IMR-90 (cell line): ENCODE results near the gene GLTPD2. TPM values are rescaled to one million over a fixed set of nuclear protein-coding genes. Genes with fewer than 3 reads are reported as not detected.

Experiments used
- ATAC-seq: fragments of 200-7000 bp; cut with Tn5 transposase; 2 replicates; pipeline ENCODE4 v1.9.1; 2020; ENCODE audit warnings: low read depth, mild to moderate bottlenecking, moderate library complexity
- BruUV-seq: library from RNA; stranded (reverse); fragments of 400-500 nt; replicated peaks from 2 replicates; lab custom pipeline; 2021; lab: Mats Ljungman, UMichigan
- CTCF ChIA-PET: fragments of 300-600 bp; formaldehyde crosslinking; extraction: SDS; loops from one replicate; lab custom pipeline; 2021; ENCODE audit warnings: antibody characterized with exemption; lab: Yijun Ruan, JAX
- POLR2A ChIA-PET: fragments of 300-600 bp; sonication (Branson Sonifier 250); formaldehyde crosslinking; loops from one replicate; lab custom pipeline; 2022; ENCODE audit warnings: antibody characterized with exemption; ENCODE audit not compliant: unreplicated experiment; lab: Charles Lee
- DNase-seq: peaks from one replicate; pipeline ENCODE4 v3.0.0; 2013
- H2AFZ ChIP-seq: replicated peaks from 2 replicates; pipeline ENCODE3; 2013; ENCODE audit warnings: low read length, mild to moderate bottlenecking; ENCODE audit not compliant: poor library complexity
- H2AK5ac ChIP-seq: 2 replicates; pipeline ENCODE4 v1.6.1; 2013; ENCODE audit warnings: low read depth, low read length, inconsistent platforms
- H2AK9ac ChIP-seq: replicated peaks from 2 replicates; pipeline ENCODE3; 2013; ENCODE audit warnings: mild to moderate bottlenecking, low read depth, low read length, moderate library complexity; ENCODE audit not compliant: poor library complexity
- H2BK120ac ChIP-seq: 2 replicates; pipeline ENCODE4 v1.6.1; 2013; ENCODE audit warnings: low read depth, low read length, inconsistent platforms
- H2BK15ac ChIP-seq: 3 replicates; pipeline ENCODE4 v1.6.1; 2013; ENCODE audit warnings: low read depth, low read length, inconsistent platforms
- H2BK20ac ChIP-seq: 2 replicates; pipeline ENCODE4 v1.6.1; 2013; ENCODE audit warnings: low read depth, mild to moderate bottlenecking, inconsistent platforms, low read length, moderate library complexity
- H2BK5ac ChIP-seq: 2 replicates; pipeline ENCODE4 v1.6.1; 2013; ENCODE audit warnings: mild to moderate bottlenecking, low read depth, low read length, inconsistent platforms; ENCODE audit not compliant: poor library complexity, severe bottlenecking
- H3K14ac ChIP-seq: replicated peaks from 2 replicates; pipeline ENCODE4 v1.6.1; 2013; ENCODE audit warnings: low read depth, low read length, inconsistent platforms
- H3K18ac ChIP-seq: 2 replicates; pipeline ENCODE4 v1.6.1; 2013; ENCODE audit warnings: low read depth, low read length, control low read depth
- H3K23ac ChIP-seq: 2 replicates; pipeline ENCODE4 v1.6.1; 2013; ENCODE audit warnings: low read depth, low read length, inconsistent platforms
- H3K27ac ChIP-seq: 2 replicates; pipeline ENCODE4 v1.5.1; 2013; ENCODE audit warnings: mild to moderate bottlenecking, control low read depth, low read length; ENCODE audit not compliant: insufficient read depth
- H3K27me3 ChIP-seq: 2 replicates; pipeline ENCODE4 v1.6.1; 2013; ENCODE audit warnings: low read length; ENCODE audit not compliant: control insufficient read depth, insufficient read depth
- H3K36me3 ChIP-seq: 2 replicates; pipeline ENCODE4 v1.6.1; 2013; ENCODE audit warnings: low read length, mixed read lengths; ENCODE audit not compliant: control insufficient read depth, insufficient read depth
- H3K4ac ChIP-seq: 2 replicates; pipeline ENCODE4 v1.6.1; 2013; ENCODE audit warnings: low read depth, low read length, inconsistent platforms
- H3K4me1 ChIP-seq: 2 replicates; pipeline ENCODE4 v1.6.1; 2013; ENCODE audit warnings: low read length, mixed read lengths; ENCODE audit not compliant: control insufficient read depth, insufficient read depth
- H3K4me2 ChIP-seq: 2 replicates; pipeline ENCODE4 v1.6.1; 2013; ENCODE audit warnings: low read depth, mild to moderate bottlenecking, control low read depth, low read length, moderate library complexity
- H3K4me3 ChIP-seq: 2 replicates; pipeline ENCODE4 v1.5.1; 2013; ENCODE audit warnings: low read depth, mild to moderate bottlenecking, control low read depth, low read length, moderate library complexity; ENCODE audit not compliant: insufficient read depth
- H3K56ac ChIP-seq: 2 replicates; pipeline ENCODE4 v1.6.1; 2013; ENCODE audit warnings: low read length, inconsistent platforms; ENCODE audit not compliant: insufficient read depth; ENCODE audit errors: extremely low read depth
- H3K79me1 ChIP-seq, 2 experiments: 2 replicates each; pipeline ENCODE4 v1.6.1; 2013; ENCODE audit warnings: low read length in 2 of 2, inconsistent platforms in 1 of 2, low read depth in 1 of 2
- H3K9ac ChIP-seq: 2 replicates; pipeline ENCODE4 v1.6.1; 2013; ENCODE audit warnings: low read depth, low read length, control low read depth
- H3K9me1 ChIP-seq: 2 replicates; pipeline ENCODE4 v1.6.1; 2013; ENCODE audit warnings: low read length, inconsistent platforms; ENCODE audit not compliant: insufficient read depth
- H3K9me3 ChIP-seq: 2 replicates; pipeline ENCODE4 v1.6.1; 2013; ENCODE audit warnings: low read length; ENCODE audit not compliant: control insufficient read depth, insufficient read depth
- H4K20me1 ChIP-seq: 2 replicates; pipeline ENCODE4 v1.6.1; 2013; ENCODE audit warnings: low read length, inconsistent platforms; ENCODE audit not compliant: insufficient read depth
- H4K5ac ChIP-seq: 2 replicates; pipeline ENCODE4 v1.6.1; 2013; ENCODE audit warnings: mild to moderate bottlenecking, low read depth, low read length, control low read depth
- H4K8ac ChIP-seq, 2 experiments: 2 replicates each; pipeline ENCODE4 v1.6.1; 2013; ENCODE audit warnings: low read depth in 2 of 2, low read length in 2 of 2, control low read depth in 1 of 2, inconsistent platforms in 1 of 2
- H4K91ac ChIP-seq: 2 replicates; pipeline ENCODE4 v1.6.1; 2013; ENCODE audit warnings: low read depth, low read length, inconsistent platforms; ENCODE audit not compliant: insufficient read depth
- CEBPB ChIP-seq: IDR thresholded peaks from 2 replicates; pipeline ENCODE4 v1.6.1; 2012; ENCODE audit warnings: low read depth, low read length, improper control_type of control experiment
- CHD1 ChIP-seq: IDR thresholded peaks from 2 replicates; pipeline ENCODE4 v1.6.1; 2012; ENCODE audit warnings: low read depth, low read length, improper control_type of control experiment
- FOS ChIP-seq: fragments of 150-350 bp; IDR thresholded peaks from 2 replicates; pipeline ENCODE4 v1.6.1; 2016; ENCODE audit warnings: low read depth, low read length
- MXI1 ChIP-seq: IDR thresholded peaks from 2 replicates; pipeline ENCODE4 v1.6.1; 2012; ENCODE audit warnings: low read depth, mild to moderate bottlenecking, low read length, moderate library complexity, borderline replicate concordance
- NFE2L2 ChIP-seq: fragments of 150-350 bp; IDR thresholded peaks from 2 replicates; pipeline ENCODE4 v1.6.1; 2016; ENCODE audit warnings: low read depth, mild to moderate bottlenecking, low read length
- RAD21 ChIP-seq: IDR thresholded peaks from 2 replicates; pipeline ENCODE4 v1.6.1; 2012; ENCODE audit warnings: low read length, improper control_type of control experiment
- RCOR1 ChIP-seq: IDR thresholded peaks from 2 replicates; pipeline ENCODE4 v1.6.1; 2012; ENCODE audit warnings: mild to moderate bottlenecking, low read length, improper control_type of control experiment; ENCODE audit not compliant: insufficient replicate concordance
- RFX5 ChIP-seq: IDR thresholded peaks from 2 replicates; pipeline ENCODE4 v1.8.0; 2012; ENCODE audit warnings: low read depth, mild to moderate bottlenecking, low read length, moderate library complexity
- SMC3 ChIP-seq: fragments of 150-350 bp; IDR thresholded peaks from 2 replicates; pipeline ENCODE4 v1.6.1; 2016; ENCODE audit warnings: low read depth, mild to moderate bottlenecking, antibody characterized with exemption, low read length, moderate library complexity
- WGBS, 2 experiments: methylation state at CpG; one replicate each; pipeline versions ENCODE4 v1.1.5 to v1.1.7; 2013; ENCODE audit warnings: missing lambda C conversion rate in 2 of 2; ENCODE audit not compliant: insufficient read length in 1 of 2; ENCODE audit errors: extremely low coverage in 2 of 2; 5-methylcytosine and 5-hydroxymethylcytosine counted together
- dilution Hi-C: fragments of 300-500 bp; cut with HindIII; formaldehyde crosslinking; loops from one replicate; pipeline ENCODE4 v1.14.3; 2018; ENCODE audit warnings: low sequenced_read_pairs; ENCODE audit not compliant: unreplicated experiment
- in situ Hi-C: fragments of 300-500 bp; cut with MboI; formaldehyde crosslinking; loops from 3 replicates; pipeline ENCODE4 v1.14.3; 2019; ENCODE audit warnings: low sequenced_read_pairs, inconsistent platforms, mixed read lengths
- intact Hi-C: fragments of 100-400 bp; cut with micrococcal nuclease; formaldehyde crosslinking; loops from 2 replicates; pipeline ENCODE4 v1.10.0; 2022
- polyA plus RNA-seq, 3 experiments: library from polyadenylated mRNA; depleted of rRNA; stranded (reverse); fragments of >200 nt; gene quantifications; 2 replicates each; pipeline ENCODE4 v1.2.3, GENCODE V29; 2012; ENCODE audit warnings: low replicate concordance in 1 of 3
- total RNA-seq: library from RNA; depleted of rRNA; stranded (reverse); fragments of >200 nt; gene quantifications from 2 replicates; pipeline ENCODE4 v1.2.3, GENCODE V29; 2012
- TF ChIP-seq, protein P1 (sequence below): fragments of 150-350 bp; IDR thresholded peaks from 2 replicates; pipeline ENCODE4 v1.6.1; 2017; ENCODE audit warnings: mild to moderate bottlenecking, antibody characterized with exemption, low read length, low read depth
- TF ChIP-seq, protein P2 (sequence below): conservative IDR thresholded peaks from 2 replicates; pipeline ENCODE4 v1.5.1; 2012; ENCODE audit warnings: mild to moderate bottlenecking, low read depth, low read length, improper control_type of control experiment
- TF ChIP-seq, protein P3 (sequence below): fragments of 150-350 bp; IDR thresholded peaks from 2 replicates; pipeline ENCODE4 v1.6.1; 2016; ENCODE audit warnings: low read depth, mild to moderate bottlenecking, low read length, moderate library complexity, borderline replicate concordance

The GLTPD2 gene
- total and polyA plus RNA-seq, 2 of the 4 experiments (the other 2 are of a cell fraction), result not detected

DNA sequence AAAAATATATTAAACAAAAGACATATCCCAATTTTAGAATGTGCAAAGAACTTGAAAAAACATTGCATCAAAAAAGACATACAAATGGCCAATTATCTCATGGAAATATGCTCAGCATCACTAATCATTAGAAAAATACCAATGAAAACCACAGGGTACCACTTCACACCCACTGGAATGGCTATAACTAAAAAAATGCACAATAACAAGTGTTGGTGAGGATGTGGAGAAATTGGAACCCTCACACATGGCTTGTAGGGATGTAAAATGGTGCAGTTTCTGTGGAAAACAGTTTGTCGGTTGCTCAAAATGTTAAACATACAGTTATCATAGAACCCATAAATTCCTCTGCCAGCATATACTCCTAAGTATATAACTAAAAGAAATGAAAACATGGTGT is 6.4 kb downstream of the GLTPD2 start:
- CTCF ChIA-PET, result no interaction called here
- H3K4me1 ChIP-seq, result no peaks in the 10 kb centered on the region
- intact Hi-C loops, result no loop called here
- no peak overlapping the region for H2BK120ac ChIP-seq
- no peaks in the 10 kb centered on the region for H3K9me3 ChIP-seq
- H2BK20ac ChIP-seq, result no peak overlapping the region
- no TSS peak for BruUV-seq
- H3K4me3 ChIP-seq, result no peak overlapping the region
- H2BK15ac ChIP-seq, result no peak overlapping the region
- no peak overlapping the region for H3K9ac ChIP-seq
- H3K79me1 ChIP-seq, result peaks cover 11 to 28% of the 10 kb centered on the region in 2 experiments; a peak in 3 of 4 replicates
- peak overlapping the region; percentile 75; the same call in 1 of the 2 replicates for H3K4ac ChIP-seq
- in situ Hi-C loops, result no loop called here
- no CpG with 5 or more reads among the region's 1 CpG for WGBS, 2 experiments
- peak overlapping the region; percentile 63 to 92 for H4K8ac ChIP-seq
- DNase-seq (no peak), ATAC-seq (no peak)
- H3K36me3 ChIP-seq, result peaks cover 17% of the 10 kb centered on the region
- H3K18ac ChIP-seq, result no peak overlapping the region
- TF ChIP-seq, protein P1, sequence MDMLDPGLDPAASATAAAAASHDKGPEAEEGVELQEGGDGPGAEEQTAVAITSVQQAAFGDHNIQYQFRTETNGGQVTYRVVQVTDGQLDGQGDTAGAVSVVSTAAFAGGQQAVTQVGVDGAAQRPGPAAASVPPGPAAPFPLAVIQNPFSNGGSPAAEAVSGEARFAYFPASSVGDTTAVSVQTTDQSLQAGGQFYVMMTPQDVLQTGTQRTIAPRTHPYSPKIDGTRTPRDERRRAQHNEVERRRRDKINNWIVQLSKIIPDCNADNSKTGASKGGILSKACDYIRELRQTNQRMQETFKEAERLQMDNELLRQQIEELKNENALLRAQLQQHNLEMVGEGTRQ, result no peak
- TF ChIP-seq CEBPB, result no peak
- no peak for TF ChIP-seq NFE2L2
- no peak for TF ChIP-seq FOS
- TF ChIP-seq RFX5, result no peak
- no peak for TF ChIP-seq SMC3
- TF ChIP-seq RCOR1, result no peak
- TF ChIP-seq, protein P2, sequence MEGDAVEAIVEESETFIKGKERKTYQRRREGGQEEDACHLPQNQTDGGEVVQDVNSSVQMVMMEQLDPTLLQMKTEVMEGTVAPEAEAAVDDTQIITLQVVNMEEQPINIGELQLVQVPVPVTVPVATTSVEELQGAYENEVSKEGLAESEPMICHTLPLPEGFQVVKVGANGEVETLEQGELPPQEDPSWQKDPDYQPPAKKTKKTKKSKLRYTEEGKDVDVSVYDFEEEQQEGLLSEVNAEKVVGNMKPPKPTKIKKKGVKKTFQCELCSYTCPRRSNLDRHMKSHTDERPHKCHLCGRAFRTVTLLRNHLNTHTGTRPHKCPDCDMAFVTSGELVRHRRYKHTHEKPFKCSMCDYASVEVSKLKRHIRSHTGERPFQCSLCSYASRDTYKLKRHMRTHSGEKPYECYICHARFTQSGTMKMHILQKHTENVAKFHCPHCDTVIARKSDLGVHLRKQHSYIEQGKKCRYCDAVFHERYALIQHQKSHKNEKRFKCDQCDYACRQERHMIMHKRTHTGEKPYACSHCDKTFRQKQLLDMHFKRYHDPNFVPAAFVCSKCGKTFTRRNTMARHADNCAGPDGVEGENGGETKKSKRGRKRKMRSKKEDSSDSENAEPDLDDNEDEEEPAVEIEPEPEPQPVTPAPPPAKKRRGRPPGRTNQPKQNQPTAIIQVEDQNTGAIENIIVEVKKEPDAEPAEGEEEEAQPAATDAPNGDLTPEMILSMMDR, result no peak
- TF ChIP-seq, protein P3, sequence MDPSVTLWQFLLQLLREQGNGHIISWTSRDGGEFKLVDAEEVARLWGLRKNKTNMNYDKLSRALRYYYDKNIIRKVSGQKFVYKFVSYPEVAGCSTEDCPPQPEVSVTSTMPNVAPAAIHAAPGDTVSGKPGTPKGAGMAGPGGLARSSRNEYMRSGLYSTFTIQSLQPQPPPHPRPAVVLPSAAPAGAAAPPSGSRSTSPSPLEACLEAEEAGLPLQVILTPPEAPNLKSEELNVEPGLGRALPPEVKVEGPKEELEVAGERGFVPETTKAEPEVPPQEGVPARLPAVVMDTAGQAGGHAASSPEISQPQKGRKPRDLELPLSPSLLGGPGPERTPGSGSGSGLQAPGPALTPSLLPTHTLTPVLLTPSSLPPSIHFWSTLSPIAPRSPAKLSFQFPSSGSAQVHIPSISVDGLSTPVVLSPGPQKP, result no peak
- TF ChIP-seq CHD1, result no peak
- no peak for TF ChIP-seq RAD21
- TF ChIP-seq MXI1, result no peak
- POLR2A ChIA-PET, result no interaction called here
- peak overlapping the region; percentile 87; the same call in 1 of the 2 replicates for H2AK5ac ChIP-seq
- H3K23ac ChIP-seq, result no peak overlapping the region
- H4K91ac ChIP-seq, result peak overlapping the region; percentile 40; the same call in 1 of the 2 replicates
- H4K20me1 ChIP-seq, result peaks cover 3% of the 10 kb centered on the region; the same call in 1 of the 2 replicates
- H2AFZ ChIP-seq, result peak overlapping the region; percentile 85
- no peaks in the 10 kb centered on the region for H3K27me3 ChIP-seq
- H3K14ac ChIP-seq, result no peak overlapping the region
- H2BK5ac ChIP-seq, result no peak overlapping the region
- no peak overlapping the region for H3K27ac ChIP-seq
- H2AK9ac ChIP-seq, result peak overlapping the region; percentile 45
- H3K4me2 ChIP-seq, result no peak overlapping the region
- dilution Hi-C loops, result no loop called here
- H3K9me1 ChIP-seq, result peaks cover 11% of the 10 kb centered on the region
- peak overlapping the region; percentile 84 for H4K5ac ChIP-seq
- no peak overlapping the region for H3K56ac ChIP-seq
